ENCODE measurements around the gene PLAGL1.

Gene PLAGL1

DNA sequence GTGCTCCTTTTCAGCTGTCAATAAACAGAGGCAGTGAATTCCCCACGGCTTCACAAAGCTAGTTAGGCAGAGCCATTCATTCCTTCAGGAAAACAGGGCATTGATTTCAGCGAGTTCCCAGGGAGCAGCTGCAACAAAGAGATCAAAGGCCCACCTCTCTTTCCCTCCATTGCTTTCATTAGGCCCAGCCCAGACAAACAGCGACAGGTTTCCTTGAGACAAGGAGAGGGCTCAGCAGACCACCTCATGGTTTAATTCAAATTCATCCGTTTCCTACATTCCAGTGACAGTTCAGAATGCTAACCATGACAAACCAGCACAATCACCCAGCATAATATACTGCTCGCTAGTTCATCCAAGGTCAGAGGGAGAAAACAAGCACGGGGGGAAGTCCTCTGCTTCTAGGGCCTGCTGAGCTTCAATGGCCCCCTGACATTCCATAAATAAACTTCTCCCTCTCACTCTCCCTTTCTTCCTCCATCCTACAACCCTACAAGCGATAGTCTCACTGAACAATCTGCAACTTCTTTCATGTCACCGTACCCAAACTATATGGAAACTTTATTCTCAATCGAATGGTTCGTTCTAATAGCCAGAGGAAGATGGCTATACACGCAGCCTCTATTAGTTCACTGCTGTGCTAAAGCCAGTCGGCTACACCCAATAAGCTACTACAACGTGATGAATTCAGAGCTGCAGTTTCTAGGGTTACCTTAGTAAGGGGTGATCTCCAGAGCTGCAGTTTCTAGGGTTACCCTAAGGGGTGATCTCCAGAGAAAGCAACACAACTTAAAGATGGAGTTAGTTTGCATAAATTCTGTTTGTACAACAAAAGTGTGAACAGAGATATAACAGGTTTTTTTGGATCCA, 34.7 kb downstream of the PLAGL1 start:
- TF ChIP-seq, protein P1, sequence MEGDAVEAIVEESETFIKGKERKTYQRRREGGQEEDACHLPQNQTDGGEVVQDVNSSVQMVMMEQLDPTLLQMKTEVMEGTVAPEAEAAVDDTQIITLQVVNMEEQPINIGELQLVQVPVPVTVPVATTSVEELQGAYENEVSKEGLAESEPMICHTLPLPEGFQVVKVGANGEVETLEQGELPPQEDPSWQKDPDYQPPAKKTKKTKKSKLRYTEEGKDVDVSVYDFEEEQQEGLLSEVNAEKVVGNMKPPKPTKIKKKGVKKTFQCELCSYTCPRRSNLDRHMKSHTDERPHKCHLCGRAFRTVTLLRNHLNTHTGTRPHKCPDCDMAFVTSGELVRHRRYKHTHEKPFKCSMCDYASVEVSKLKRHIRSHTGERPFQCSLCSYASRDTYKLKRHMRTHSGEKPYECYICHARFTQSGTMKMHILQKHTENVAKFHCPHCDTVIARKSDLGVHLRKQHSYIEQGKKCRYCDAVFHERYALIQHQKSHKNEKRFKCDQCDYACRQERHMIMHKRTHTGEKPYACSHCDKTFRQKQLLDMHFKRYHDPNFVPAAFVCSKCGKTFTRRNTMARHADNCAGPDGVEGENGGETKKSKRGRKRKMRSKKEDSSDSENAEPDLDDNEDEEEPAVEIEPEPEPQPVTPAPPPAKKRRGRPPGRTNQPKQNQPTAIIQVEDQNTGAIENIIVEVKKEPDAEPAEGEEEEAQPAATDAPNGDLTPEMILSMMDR (IDR thresholded peaks at IDR 0.05; ENCODE audit: insufficient read depth, low read depth, low read length, missing control alignments) = no peak
- H3K4me3 ChIP-seq (ENCODE audit: low read depth, low read length) = no peak overlapping the region
- DNase-seq (ENCODE audit: low read depth) = no peak

DNA sequence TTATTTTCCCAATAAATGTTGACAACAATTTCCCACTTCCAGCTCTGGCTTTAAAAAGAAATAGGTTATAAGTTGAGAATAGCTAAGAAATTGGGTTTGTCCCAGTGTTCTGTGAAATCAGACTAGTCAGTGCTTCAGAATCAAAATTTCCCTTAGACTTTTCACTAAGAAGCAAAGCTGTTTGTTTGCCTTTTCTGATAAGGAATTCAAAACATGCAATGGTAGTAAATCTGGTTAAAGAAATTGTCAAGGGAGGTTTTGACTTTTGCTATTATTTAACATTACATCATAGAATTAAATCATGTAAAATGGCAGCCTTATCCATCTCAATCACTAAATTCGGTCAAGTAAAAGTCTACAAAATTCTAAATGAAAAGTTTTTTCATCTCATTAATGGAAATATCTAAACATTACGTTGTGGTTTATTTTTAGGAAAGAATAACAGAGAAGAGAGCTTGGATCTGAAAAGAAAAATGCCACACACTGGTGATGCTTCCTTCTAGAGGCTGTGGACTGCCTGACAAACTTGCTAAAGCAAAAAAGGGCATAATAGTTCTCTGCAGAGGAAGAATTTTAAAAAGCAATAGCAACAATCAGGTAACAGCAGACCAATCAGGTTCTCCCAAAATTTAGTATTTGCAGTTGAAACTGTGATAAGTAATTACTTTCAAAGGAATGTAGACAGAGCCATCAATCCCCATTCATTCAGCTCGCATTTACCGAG, 36.4 kb downstream of the PLAGL1 start:
- DNase-seq (ENCODE audit: low read depth) = no peak
- TF ChIP-seq, protein P1 (IDR thresholded peaks at IDR 0.05; ENCODE audit: insufficient read depth, low read depth, low read length, missing control alignments) = no peak
- H3K4me3 ChIP-seq (ENCODE audit: low read depth, low read length) = no peak overlapping the region

DNA sequence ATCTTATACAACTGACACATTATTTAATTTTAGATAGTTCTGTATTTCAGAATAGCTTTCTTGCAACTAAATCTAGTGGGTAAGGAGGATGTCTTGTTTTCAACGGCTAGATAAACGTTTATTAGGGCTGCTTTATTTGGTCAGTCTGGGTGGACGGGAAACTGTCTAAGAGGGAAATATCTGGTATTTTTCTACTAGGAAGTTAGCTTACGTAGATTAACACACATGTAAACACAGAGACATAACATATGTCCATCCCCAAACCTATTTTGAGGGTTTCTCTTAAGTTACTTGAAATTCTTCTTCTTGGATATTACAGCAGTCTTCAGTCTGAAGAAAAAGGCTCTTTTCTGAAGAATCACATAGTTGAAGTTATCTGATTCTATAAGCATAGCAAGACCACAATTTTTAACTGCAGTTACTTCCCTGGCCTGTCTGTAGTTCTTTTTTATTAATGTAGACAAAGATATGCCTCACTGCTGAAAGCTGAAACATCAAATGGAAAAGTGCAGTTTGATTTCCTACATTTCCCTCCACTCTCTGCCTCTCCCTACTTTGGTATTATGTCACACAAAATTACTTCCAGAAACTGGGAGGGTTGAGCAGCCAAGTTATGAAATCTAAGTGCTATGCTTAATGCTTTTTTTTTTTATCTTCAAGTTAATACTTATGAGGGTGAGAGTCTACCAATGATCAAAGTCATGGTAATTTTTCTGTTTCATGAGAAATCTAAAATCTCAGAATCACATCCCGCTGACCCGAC, 37.4 kb downstream of the PLAGL1 start:
- H3K4me3 ChIP-seq (ENCODE audit: low read depth, low read length) = no peak overlapping the region
- TF ChIP-seq, protein P1 (IDR thresholded peaks at IDR 0.05; ENCODE audit: insufficient read depth, low read depth, low read length, missing control alignments) = no peak
- no peak for DNase-seq (ENCODE audit: low read depth)

DNA sequence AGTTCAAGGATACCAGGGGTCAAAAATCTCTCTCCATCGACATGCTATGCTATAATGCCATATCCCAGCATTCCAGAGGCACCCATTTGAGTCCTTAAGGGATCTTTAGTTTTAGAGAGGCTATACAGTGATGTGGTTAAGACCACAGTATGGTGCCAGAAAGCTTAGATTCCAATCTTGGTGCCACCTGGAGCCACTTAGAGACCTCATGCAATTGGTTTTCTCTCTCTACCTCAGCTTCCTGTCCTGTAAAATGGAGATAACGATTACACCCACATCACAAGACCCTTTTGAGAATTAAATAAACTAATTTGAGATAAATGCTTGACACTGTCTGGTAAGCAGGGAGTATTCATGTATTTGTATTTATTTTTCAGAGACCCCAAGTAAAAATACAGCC, 39.0 kb downstream of the PLAGL1 start:
- DNase-seq (ENCODE audit: low read depth) = no peak
- TF ChIP-seq, protein P1 (IDR thresholded peaks at IDR 0.05; ENCODE audit: insufficient read depth, low read depth, low read length, missing control alignments) = no peak
- no peak overlapping the region for H3K4me3 ChIP-seq (ENCODE audit: low read depth, low read length)

DNA sequence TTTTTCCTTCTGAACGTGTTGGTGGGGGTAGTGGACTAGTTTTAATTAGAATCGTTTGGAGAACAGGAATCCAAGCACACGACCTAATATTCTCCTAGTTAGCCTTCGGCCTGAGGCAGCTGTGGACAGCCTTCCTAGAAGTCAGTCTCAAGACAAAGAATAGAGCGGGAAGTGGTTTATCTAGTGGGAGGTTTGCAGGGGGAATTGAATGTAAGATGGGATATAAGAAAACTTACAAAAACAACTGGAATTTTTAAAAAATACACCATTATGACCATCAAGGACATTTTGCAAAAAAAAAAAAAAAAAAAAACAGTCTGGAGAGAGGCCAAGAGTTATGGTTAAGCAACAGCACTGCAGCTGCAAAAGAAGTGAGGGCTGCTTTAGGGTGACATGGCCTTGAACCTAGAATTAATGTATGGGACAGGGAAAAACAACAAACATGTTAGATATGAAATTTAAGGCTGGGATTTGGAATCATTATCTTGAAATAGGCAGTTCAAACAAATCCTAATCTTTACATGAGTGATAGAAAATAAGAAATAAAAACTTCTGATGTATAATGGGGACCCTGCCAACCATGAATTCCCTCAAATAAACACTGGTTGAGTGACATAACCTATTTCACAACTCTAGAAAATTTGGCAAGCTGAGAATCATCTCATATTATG, 40.2 kb downstream of the PLAGL1 start:
- no peak overlapping the region for H3K4me3 ChIP-seq (ENCODE audit: low read depth, low read length)
- DNase-seq (ENCODE audit: low read depth) = no peak
- TF ChIP-seq, protein P1 (IDR thresholded peaks at IDR 0.05; ENCODE audit: insufficient read depth, low read depth, low read length, missing control alignments) = no peak

DNA sequence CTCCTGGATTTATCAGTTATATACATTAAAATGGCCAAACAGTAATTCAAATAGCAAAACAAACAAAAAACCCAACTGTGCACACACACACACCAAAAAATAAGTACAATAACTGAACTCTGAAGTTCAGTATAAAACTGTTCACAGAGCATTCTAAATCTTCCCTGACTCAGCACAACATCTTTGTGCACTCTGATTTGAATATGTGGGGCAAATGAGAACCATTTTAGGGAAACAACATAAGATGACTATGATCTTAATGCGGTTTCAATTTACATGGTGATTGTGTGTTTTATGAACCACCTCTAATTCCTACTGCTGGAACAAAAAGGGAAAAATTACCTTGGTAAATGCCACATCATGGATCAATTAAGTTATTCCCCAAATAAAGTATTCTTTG, 41.7 kb downstream of the PLAGL1 start:
- DNase-seq (ENCODE audit: low read depth) = no peak
- TF ChIP-seq, protein P1 (IDR thresholded peaks at IDR 0.05; ENCODE audit: insufficient read depth, low read depth, low read length, missing control alignments) = no peak

More for the DNA sequence above, 41.7 kb downstream of the PLAGL1 start:
- no peak overlapping the region for H3K4me3 ChIP-seq (ENCODE audit: low read depth, low read length)

Data from GM12865 (cell line).